Naive B cell (primary cell): ENCODE results near the gene TMEM132D. TPM values are rescaled to one million over a fixed set of nuclear protein-coding genes. Genes with fewer than 3 reads are reported as not detected.

ENCODE experiments used
- ATAC-seq, 2 donors: fragments of 150-1000 bp; cut with Tn5 transposase; 2 replicates each; pipeline ENCODE4 v1.10.0; 2021; ENCODE audit warnings: low read depth in 2 of 2, mild to moderate bottlenecking in 2 of 2, moderate library complexity in 2 of 2
- DNase-seq: peaks from one replicate; pipeline ENCODE4 v3.0.0; 2022
- H3K27ac Mint-ChIP-seq, 6 donors: one replicate each; pipeline ENCODE4 v1.8.0; 2020 to 2022; ENCODE audit warnings: mild to moderate bottlenecking in 6 of 6, mixed read lengths in 6 of 6, moderate library complexity in 5 of 6, inconsistent platforms in 2 of 6
- H3K27me3 Mint-ChIP-seq, 3 donors: one replicate each; pipeline ENCODE4 v1.8.0; 2021 to 2022; ENCODE audit warnings: mixed read lengths in 3 of 3, mild to moderate bottlenecking in 1 of 3
- H3K36me3 Mint-ChIP-seq, 2 donors: one replicate each; pipeline ENCODE4 v1.8.0; 2020 to 2022; ENCODE audit warnings: mixed read lengths in 2 of 2, inconsistent platforms in 1 of 2, mild to moderate bottlenecking in 1 of 2
- H3K4me1 Mint-ChIP-seq, 3 donors: one replicate each; pipeline ENCODE4 v1.8.0; 2020 to 2022; ENCODE audit warnings: mixed read lengths in 3 of 3, inconsistent platforms in 1 of 3, mild to moderate bottlenecking in 1 of 3, moderate library complexity in 1 of 3
- H3K4me3 Mint-ChIP-seq, 8 donors: one replicate each; pipeline ENCODE4 v1.8.0; 2020 to 2022; ENCODE audit warnings: mild to moderate bottlenecking in 8 of 8, mixed read lengths in 8 of 8, moderate library complexity in 8 of 8, inconsistent platforms in 2 of 8
- H3K9me3 Mint-ChIP-seq, 7 donors: one replicate each; pipeline ENCODE4 v1.8.0; 2020 to 2022; ENCODE audit warnings: mixed read lengths in 7 of 7, mild to moderate bottlenecking in 5 of 7, inconsistent platforms in 2 of 7, moderate library complexity in 1 of 7
- polyA plus RNA-seq, 6 donors: library from polyadenylated mRNA; unstranded; fragments of 300-500 nt; fragmentation: Illumina TruSeq; gene quantifications; one replicate each; pipeline ENCODE4 v1.2.3, GENCODE V29; 2021; ENCODE audit warnings: low read depth in 6 of 6

The TMEM132D gene
- polyA plus RNA-seq, 6 donors from 2014 or later, result not detected

DNA sequence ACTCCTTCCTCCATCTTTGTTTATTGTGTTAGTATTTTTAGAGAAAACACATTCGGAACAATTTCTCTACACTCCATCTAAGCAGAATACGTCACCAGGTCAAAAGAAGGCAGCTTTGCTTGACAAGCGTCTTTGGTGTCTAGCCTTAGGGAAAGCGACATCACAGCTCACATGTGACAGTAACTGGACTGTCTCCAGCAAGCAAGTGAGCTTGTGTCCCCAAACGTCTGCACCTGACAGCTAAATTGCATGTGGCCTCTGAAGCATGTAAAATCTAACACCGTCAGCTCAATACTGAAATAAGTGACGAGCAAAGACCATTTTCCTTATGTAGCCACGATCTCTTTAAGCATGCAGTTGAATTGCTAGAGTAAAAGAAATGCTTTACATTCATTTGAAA is 540.8 kb downstream of the TMEM132D start:
- no peaks in the 10 kb centered on the region for H3K27me3 Mint-ChIP-seq
- H3K4me1 Mint-ChIP-seq, result no peaks in the 10 kb centered on the region
- H3K4me3 Mint-ChIP-seq, result no peak overlapping the region
- DNase-seq, result no peak
- peaks cover 0 to 15% (median 3%) of the 10 kb centered on the region in 7 donors for H3K9me3 Mint-ChIP-seq
- no peak for ATAC-seq
- no peaks in the 10 kb centered on the region for H3K36me3 Mint-ChIP-seq
- no peak overlapping the region for H3K27ac Mint-ChIP-seq

DNA sequence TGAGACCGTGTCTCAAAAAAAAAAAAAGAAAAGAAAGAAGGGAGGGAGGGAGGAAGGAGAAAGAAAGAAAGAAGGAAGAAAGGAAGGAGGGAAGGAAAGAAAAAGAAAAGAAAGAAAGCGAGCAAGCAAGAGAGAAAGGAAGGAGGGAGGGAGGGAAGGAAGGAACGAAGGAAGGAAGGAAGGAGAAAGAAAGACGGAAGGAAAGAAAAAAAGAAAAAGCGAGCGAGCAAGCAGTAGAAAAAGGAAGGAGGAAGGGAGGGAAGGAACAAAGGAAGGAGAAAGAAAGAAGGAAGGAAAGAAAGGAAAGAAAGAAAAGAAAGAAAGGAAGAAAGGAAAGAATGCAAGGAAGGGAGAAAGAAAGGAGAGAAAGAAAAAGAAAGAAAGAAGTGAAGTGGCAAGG is 546.6 kb downstream of the TMEM132D start:
- no peaks in the 10 kb centered on the region for H3K27me3 Mint-ChIP-seq
- DNase-seq (no peak), ATAC-seq (no peak)
- no peaks in the 10 kb centered on the region for H3K4me1 Mint-ChIP-seq
- H3K36me3 Mint-ChIP-seq, result no peaks in the 10 kb centered on the region
- no peak overlapping the region for H3K4me3 Mint-ChIP-seq
- peak overlapping the region in 1 of 6 donors; percentile 91 for H3K27ac Mint-ChIP-seq
- H3K9me3 Mint-ChIP-seq, result peaks cover 0 to 2% (median 0%) of the 10 kb centered on the region in 7 donors

DNA sequence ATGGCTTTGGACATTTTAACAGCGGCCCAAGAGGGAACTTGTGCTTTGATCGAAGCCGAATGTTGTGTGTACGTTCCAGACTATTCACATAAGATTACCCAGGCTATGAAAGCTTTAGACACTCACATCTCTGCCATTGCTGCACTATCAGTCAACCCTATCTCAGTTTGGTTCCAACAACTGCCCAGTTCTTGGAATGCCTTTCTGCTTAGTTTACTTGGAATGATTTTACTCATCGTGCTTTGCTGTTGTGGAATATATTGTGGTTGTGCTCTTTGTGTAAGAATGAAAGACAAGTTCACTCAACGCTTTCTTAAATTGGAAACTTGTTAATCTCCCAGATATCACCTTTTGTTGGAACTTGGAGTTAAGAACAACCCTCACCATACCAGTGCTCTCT is 552.3 kb downstream of the TMEM132D start:
- Mint-ChIP-seq H3K27me3 (no peaks in the 10 kb centered on the region), H3K4me1 (no peaks in the 10 kb centered on the region), H3K9me3 (peaks cover 0 to 5% (median 0%) of the 10 kb centered on the region in 7 donors), H3K27ac (no peak overlapping the region), H3K36me3 (no peaks in the 10 kb centered on the region), H3K4me3 (no peak overlapping the region)
- ATAC-seq (no peak), DNase-seq (no peak)

DNA sequence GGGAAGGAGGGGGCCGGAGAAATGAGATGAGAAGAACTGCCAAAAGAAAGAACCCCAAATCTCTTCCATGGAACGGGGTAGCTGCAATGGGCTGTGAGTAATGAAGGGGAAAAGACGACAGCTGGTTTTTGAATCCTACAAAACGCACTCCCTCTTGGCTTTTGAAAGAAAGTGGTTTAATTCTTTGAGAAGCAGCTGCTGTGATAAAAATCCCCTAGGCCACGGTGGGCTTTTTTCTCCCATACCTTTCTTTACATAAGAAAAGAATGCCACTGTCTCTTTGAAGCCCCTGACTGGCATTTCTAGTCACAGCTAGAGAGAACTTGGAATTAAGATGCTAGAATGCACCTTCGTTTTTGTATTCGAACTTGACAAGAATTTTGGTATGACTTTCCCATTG is 564.5 kb downstream of the TMEM132D start:
- peaks cover 0 to 21% (median 13%) of the 10 kb centered on the region in 7 donors for H3K9me3 Mint-ChIP-seq
- no peak for DNase-seq
- no peak overlapping the region for H3K27ac Mint-ChIP-seq
- no peaks in the 10 kb centered on the region for H3K4me1 Mint-ChIP-seq
- no peak for ATAC-seq
- H3K4me3 Mint-ChIP-seq, result no peak overlapping the region
- no peaks in the 10 kb centered on the region for H3K27me3 Mint-ChIP-seq
- no peaks in the 10 kb centered on the region for H3K36me3 Mint-ChIP-seq

DNA sequence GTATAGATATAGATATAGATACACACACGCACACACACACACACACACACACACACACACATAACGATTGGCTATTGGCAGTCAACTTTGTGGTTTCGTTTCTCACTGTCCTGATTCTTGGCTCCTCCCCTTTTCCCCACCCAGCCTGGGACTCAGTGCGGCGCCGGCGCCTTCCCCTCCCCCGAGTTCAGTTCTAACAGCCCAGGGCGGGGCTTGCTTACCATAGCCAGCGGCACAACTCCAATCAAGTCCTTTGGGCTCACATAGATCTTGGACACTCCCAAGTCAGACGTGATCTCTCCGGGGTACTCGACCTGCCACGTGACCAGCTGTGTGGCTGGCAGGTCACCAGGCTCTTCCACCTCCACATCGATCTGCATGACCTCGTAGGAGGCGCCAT is 566.4 kb downstream of the TMEM132D start:
- no peak overlapping the region for H3K27ac Mint-ChIP-seq

DNA sequence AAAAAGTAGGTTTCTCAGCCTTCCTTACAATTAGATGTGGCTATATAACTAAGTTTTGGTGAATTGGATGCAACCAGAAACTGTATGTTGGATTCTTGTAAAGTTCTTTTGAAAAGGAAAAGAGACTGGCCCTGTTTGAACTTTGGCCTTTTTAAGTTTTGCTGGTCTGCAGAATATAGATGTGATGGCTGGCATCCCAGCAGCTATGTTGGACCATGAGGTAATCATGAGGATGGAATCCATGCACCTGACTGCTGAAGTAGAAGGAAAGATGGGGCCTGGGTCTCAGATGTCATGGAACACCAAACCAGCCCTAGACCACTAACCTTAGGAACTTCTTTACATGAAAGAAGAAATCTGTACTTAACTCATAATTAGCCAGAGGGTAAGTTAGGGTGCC is 568.1 kb downstream of the TMEM132D start:
- Mint-ChIP-seq H3K27ac (no peak overlapping the region), H3K4me3 (no peak overlapping the region), H3K4me1 (no peaks in the 10 kb centered on the region), H3K36me3 (no peaks in the 10 kb centered on the region), H3K9me3 (peaks cover 0 to 16% (median 9%) of the 10 kb centered on the region in 7 donors), H3K27me3 (no peaks in the 10 kb centered on the region)
- DNase-seq (no peak), ATAC-seq (no peak)

More for the DNA sequence above, 566.4 kb downstream of the TMEM132D start:
- DNase-seq (no peak), ATAC-seq (no peak)
- Mint-ChIP-seq H3K4me1 (no peaks in the 10 kb centered on the region), H3K27me3 (no peaks in the 10 kb centered on the region), H3K9me3 (peaks cover 0 to 18% (median 12%) of the 10 kb centered on the region in 7 donors), H3K4me3 (no peak overlapping the region), H3K36me3 (no peaks in the 10 kb centered on the region)

DNA sequence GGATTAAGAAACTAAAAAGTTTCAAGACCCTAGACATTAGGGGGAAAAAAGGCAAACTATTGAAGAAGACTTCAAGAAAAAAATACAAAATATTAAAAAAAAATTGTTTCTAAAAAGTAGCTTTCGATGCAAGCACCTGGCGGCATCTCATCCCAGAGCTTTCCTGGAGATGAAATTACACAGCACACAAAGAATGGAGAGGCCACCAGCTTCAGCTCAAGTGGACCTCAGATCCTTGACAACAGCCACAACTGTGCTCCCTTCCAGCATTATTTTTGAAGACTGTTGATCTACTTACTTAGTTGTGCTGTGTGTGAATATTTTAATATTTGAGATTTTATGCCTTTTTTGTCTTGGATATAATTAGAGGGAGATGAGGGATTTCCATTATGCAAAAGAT is 571.5 kb downstream of the TMEM132D start:
- no peak overlapping the region for H3K4me3 Mint-ChIP-seq
- H3K27ac Mint-ChIP-seq, result no peak overlapping the region
- no peaks in the 10 kb centered on the region for H3K4me1 Mint-ChIP-seq
- no peak for DNase-seq
- H3K36me3 Mint-ChIP-seq, result no peaks in the 10 kb centered on the region
- peaks cover 0 to 8% (median 0%) of the 10 kb centered on the region in 3 donors for H3K27me3 Mint-ChIP-seq
- H3K9me3 Mint-ChIP-seq, result peaks cover 0 to 14% (median 9%) of the 10 kb centered on the region in 7 donors
- ATAC-seq, result no peak

DNA sequence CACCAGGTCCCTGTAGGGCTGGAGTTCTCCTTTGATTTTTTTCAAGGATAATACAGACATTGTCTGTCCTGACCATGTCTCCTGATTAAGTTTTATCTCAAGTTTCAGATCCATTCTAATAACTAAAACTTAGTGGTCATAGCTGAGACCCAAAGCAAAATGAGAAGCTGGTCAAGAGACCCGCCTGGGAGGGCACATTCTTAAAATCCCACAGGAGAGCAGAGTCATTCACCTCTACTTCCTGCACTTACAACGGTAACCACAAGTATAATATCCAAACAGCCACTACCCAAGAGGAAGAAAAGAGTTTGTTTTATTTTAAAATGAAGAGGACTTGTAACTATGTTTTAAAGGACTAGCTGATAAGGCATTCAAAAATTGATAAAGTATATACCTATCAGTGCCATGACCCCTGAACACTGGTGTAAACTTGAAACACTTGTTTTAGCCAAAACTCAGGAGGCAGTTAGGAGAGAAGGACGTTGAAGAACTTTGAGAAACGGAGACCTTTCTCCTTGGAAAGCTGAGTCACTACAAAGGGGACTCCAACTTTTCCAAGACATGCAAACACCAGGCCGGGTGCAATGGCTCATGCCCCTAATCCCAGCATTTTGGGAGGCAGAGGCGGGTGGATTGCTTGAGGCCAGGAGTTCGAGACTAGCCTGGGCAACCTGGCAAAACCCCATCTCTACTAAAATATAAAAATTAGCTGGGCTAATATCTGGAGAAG is 572.3 kb downstream of the TMEM132D start:
- no peak overlapping the region for H3K27ac Mint-ChIP-seq
- H3K36me3 Mint-ChIP-seq, result no peaks in the 10 kb centered on the region
- no peak for ATAC-seq
- H3K4me3 Mint-ChIP-seq, result no peak overlapping the region
- no peak for DNase-seq
- peaks cover 0 to 13% (median 8%) of the 10 kb centered on the region in 7 donors for H3K9me3 Mint-ChIP-seq
- H3K27me3 Mint-ChIP-seq, result peaks cover 0 to 8% (median 0%) of the 10 kb centered on the region in 3 donors
- no peaks in the 10 kb centered on the region for H3K4me1 Mint-ChIP-seq

DNA sequence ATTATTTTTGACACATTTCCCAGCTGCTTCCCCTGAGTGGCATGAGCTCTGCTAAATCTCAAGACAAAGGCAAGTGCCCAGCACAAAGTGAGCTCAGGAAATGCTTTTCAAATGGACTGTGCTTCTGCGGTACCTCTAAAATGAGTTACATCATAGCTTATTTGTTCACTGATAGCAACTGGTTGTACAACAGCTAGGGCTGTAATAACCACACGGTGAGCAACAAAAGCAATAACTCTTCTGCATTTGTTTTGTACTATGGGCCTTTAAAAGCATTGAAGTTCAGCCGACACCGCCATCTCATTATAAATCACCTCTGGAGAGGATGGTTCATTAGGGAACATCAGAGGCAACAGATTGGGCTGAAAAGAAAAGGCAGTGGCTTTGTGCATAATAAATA is 575.6 kb downstream of the TMEM132D start:
- ATAC-seq (no peak), DNase-seq (no peak)
- no peaks in the 10 kb centered on the region for H3K4me1 Mint-ChIP-seq
- no peak overlapping the region for H3K27ac Mint-ChIP-seq
- peaks cover 0 to 5% (median 0%) of the 10 kb centered on the region in 7 donors for H3K9me3 Mint-ChIP-seq
- H3K27me3 Mint-ChIP-seq, result peaks cover 0 to 12% (median 0%) of the 10 kb centered on the region in 3 donors
- H3K36me3 Mint-ChIP-seq, result no peaks in the 10 kb centered on the region
- H3K4me3 Mint-ChIP-seq, result no peak overlapping the region

DNA sequence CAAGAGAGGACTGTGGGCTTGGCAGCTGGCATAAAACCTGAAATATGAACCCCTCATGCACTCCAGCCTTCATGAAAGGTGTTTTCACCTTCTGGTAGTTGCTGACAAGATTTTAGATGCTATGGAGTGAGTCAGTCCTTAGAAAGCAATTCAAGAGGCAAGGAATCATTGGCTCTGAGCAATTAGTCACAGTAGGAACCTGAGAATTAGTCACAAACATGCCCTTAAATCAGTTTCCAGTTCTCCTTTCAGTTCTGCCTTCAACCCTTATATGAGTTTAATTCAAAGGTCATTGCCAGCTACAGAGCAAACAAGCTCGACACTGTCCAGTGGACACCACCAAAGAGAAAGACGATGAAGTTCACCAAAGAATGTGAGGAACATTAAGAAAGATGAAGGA is 578.3 kb downstream of the TMEM132D start:
- Mint-ChIP-seq H3K9me3 (peaks cover 0 to 2% (median 0%) of the 10 kb centered on the region in 7 donors), H3K36me3 (no peaks in the 10 kb centered on the region), H3K27ac (no peak overlapping the region), H3K4me3 (no peak overlapping the region), H3K27me3 (peaks cover 0 to 12% (median 0%) of the 10 kb centered on the region in 3 donors), H3K4me1 (no peaks in the 10 kb centered on the region)
- no peak for DNase-seq
- no peak for ATAC-seq

DNA sequence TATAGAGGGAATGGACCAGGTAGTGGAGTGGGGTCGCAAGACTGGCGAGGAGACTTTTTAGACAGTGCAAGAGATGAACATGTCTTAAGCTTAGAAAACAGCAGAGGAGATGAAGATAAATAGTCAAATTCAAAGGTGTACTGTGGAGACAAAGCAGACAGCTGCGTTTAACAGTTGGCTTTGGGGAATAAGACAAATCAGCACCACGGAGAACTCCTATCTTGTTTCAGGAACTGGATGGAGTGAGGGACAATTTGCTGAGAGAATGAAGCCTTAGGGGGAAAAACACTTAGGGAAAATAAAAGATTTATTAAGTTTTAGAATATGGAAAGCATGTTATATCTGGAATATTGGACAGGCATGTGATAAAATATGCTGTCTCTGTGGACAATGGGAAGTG is 591.8 kb downstream of the TMEM132D start:
- Mint-ChIP-seq H3K27ac (peak overlapping the region in 1 of 6 donors; percentile 70), H3K4me3 (no peak overlapping the region), H3K36me3 (no peaks in the 10 kb centered on the region), H3K27me3 (no peaks in the 10 kb centered on the region), H3K4me1 (no peaks in the 10 kb centered on the region), H3K9me3 (peaks cover 2 to 12% (median 8%) of the 10 kb centered on the region in 7 donors)
- DNase-seq (no peak), ATAC-seq (no peak)

DNA sequence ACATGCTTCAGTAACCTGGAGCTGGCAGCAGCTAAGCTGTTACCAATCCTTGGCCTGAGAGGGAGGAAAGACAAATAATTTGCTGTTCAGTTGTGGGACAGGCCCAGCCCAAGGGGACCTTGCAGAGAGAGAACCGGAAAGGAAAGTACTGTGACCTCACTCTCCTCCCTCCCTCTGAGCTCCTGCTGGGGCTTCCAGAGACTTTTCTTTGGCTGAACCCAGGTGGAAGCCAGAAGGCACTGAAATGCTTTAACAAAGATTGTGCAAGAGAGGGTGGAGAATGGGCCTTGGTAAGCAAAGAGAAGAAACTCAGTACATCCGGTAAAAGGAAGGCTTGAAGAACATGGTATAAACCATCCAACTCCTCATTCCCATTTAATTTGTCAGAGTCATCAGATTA is 593.5 kb downstream of the TMEM132D start:
- Mint-ChIP-seq H3K4me1 (no peaks in the 10 kb centered on the region), H3K4me3 (no peak overlapping the region), H3K9me3 (peaks cover 2 to 12% (median 4%) of the 10 kb centered on the region in 7 donors), H3K27ac (no peak overlapping the region), H3K27me3 (no peaks in the 10 kb centered on the region), H3K36me3 (no peaks in the 10 kb centered on the region)
- ATAC-seq, result no peak
- no peak for DNase-seq

DNA sequence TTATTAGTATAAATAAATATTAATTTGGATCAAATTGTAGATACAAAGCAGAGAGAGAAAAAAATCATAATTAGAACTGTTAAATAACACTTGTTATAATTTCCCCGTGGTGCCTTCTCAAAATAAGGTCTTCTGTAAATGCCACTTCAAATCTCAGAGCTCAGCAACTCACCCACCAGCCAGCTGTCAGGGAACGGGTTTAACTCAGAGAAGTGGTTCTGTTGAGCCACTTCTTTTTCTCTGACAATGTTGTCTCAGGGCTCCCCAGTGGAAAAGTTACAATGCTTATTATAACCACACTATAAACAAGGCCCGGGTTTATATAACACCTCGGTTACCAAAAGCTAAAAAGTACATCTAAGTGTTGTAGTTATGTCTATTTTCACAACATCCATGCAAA is 598.0 kb downstream of the TMEM132D start:
- no peak for ATAC-seq
- H3K4me3 Mint-ChIP-seq, result no peak overlapping the region
- no peak overlapping the region for H3K27ac Mint-ChIP-seq
- H3K4me1 Mint-ChIP-seq, result no peaks in the 10 kb centered on the region
- no peak for DNase-seq
- H3K27me3 Mint-ChIP-seq, result no peaks in the 10 kb centered on the region
- H3K9me3 Mint-ChIP-seq, result peaks cover 0 to 14% (median 2%) of the 10 kb centered on the region in 7 donors
- no peaks in the 10 kb centered on the region for H3K36me3 Mint-ChIP-seq

DNA sequence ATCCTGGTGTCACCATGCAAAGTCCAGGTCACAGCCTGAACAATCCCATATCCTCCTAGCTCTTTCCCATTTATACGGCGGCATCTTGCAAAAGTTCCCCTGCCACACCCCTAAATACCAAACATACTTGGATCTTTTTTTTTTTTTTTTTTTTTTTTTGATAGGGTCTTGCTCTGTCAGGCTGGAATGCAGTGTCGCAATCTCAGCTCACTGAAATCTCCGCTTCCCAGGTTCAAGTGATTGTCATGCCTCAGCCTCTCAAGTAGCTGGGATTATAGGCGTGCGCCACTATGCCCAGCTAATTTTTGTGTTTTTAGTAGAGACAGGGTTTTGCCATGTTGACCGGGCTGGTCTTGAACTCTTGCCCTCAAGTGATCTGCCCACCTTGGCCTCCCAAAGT is 599.3 kb downstream of the TMEM132D start:
- Mint-ChIP-seq H3K36me3 (no peaks in the 10 kb centered on the region), H3K27ac (no peak overlapping the region)
- DNase-seq, result no peak

More for the DNA sequence above, 599.3 kb downstream of the TMEM132D start:
- no peak for ATAC-seq
- no peaks in the 10 kb centered on the region for H3K27me3 Mint-ChIP-seq
- no peaks in the 10 kb centered on the region for H3K4me1 Mint-ChIP-seq
- H3K9me3 Mint-ChIP-seq, result peaks cover 0 to 14% (median 3%) of the 10 kb centered on the region in 7 donors
- no peak overlapping the region for H3K4me3 Mint-ChIP-seq
